NOMO-1 (cell line): ENCODE measurements around the gene MT4.

Experiments used
- DNase-seq, 2 experiments: peaks; one replicate each; lab custom pipeline; 2025; ENCODE audit not compliant: unreplicated experiment in 2 of 2; lab: John Stamatoyannopoulos, UW

MT4 gene

DNA sequence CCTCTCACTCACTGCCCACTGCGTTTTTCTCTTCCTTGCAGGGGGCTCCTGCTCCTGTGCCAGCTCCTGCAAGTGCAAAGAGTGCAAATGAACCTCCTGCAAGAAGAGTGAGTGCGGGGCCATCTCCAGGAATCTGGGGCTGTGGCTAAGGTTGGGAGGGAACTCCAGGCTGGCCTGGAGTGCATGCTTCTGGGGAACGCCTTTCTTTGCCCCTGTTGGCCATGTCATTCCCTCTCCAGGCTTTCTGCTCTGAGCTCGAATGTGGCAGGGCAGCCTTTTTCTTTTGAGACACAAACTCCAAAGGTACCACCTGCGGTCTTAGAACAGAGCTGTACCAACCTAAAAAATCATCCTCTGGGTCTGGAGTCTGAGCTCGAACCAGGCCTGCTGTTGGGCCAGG lies 53.3 kb downstream of the MT4 start:
- DNase-seq = no peak
